Hippocampal formation (tissue), 2 donors: ENCODE data around the gene SYNDIG1.
"Not testable (repeated sequence)": the region's sequence is repeated elsewhere in the genome, so short reads cannot be mapped to it uniquely, and the experiment has no call there.

ENCODE experiments used
- DNase-seq, 2 donors: peaks; one replicate each; lab custom pipeline; 2025; lab: John Stamatoyannopoulos, UW

Gene SYNDIG1

GRCh38 chr20:24493181-24493580 lies 23.8 kb downstream of the SYNDIG1 start:
- no peak for DNase-seq

- no peak for DNase-seq
Observed at GRCh38 chr20:24493661-24494459, 24.4 kb downstream of the SYNDIG1 start.

- no peak for DNase-seq
Observed at GRCh38 chr20:24494460-24494920, 25.1 kb downstream of the SYNDIG1 start.

- no peak for DNase-seq
Observed at GRCh38 chr20:24495266-24495665, 25.8 kb downstream of the SYNDIG1 start.

- DNase-seq: no peak
Observed at GRCh38 chr20:24497851-24498250, 28.4 kb downstream of the SYNDIG1 start.

GRCh38 chr20:24498641-24499040 lies 29.2 kb downstream of the SYNDIG1 start:
- no peak for DNase-seq

- DNase-seq: no peak
Observed at GRCh38 chr20:24499472-24499871, 30.0 kb downstream of the SYNDIG1 start.

GRCh38 chr20:24501764-24502556 lies 32.5 kb downstream of the SYNDIG1 start:
- DNase-seq: peak; percentile 47

GRCh38 chr20:24502661-24503060 lies 33.2 kb downstream of the SYNDIG1 start:
- no peak for DNase-seq

- DNase-seq: peak in 1 of 2 donors; percentile 57
Observed at GRCh38 chr20:24503352-24503931, 34.0 kb downstream of the SYNDIG1 start.

- DNase-seq: no peak
Observed at GRCh38 chr20:24504331-24505285, 35.2 kb downstream of the SYNDIG1 start.

GRCh38 chr20:24506146-24506545 lies 36.7 kb downstream of the SYNDIG1 start:
- DNase-seq: no peak

GRCh38 chr20:24506696-24507095 lies 37.3 kb downstream of the SYNDIG1 start:
- no peak for DNase-seq

- peak in 1 of 2 donors; percentile 44 for DNase-seq
Observed at GRCh38 chr20:24507182-24507853, 37.9 kb downstream of the SYNDIG1 start.

- DNase-seq: not testable (repeated sequence)
Observed at GRCh38 chr20:24512441-24512840, 43.0 kb downstream of the SYNDIG1 start.

- no peak for DNase-seq
Observed at GRCh38 chr20:24518515-24518914, 49.1 kb downstream of the SYNDIG1 start.

GRCh38 chr20:24519476-24519875 lies 50.0 kb downstream of the SYNDIG1 start:
- no peak for DNase-seq

GRCh38 chr20:24521032-24521431 lies 51.6 kb downstream of the SYNDIG1 start:
- no peak for DNase-seq

GRCh38 chr20:24522452-24523330 lies 53.3 kb downstream of the SYNDIG1 start:
- no peak for DNase-seq

- peak in 1 of 2 donors; percentile 75 for DNase-seq
Observed at GRCh38 chr20:24523661-24524060, 54.2 kb downstream of the SYNDIG1 start.
